Esophagus squamous epithelium (tissue), 5 donors: ENCODE measurements around the gene IGFBP4. TPM values are rescaled to one million over a fixed set of nuclear protein-coding genes. Genes with fewer than 3 reads are reported as not detected.

ENCODE experiments used
- DNase-seq: peaks from one replicate; lab custom pipeline; 2025; lab: John Stamatoyannopoulos, UW
- H3K27ac ChIP-seq, 4 donors: fragments of 200-600 bp; sonication (generic); one replicate each; pipeline ENCODE4 v1.5.1; 2016 to 2019; ENCODE audit warnings: mild to moderate bottlenecking in 1 of 4
- H3K27me3 ChIP-seq, 4 donors: fragments of 200-600 bp; sonication (generic); 1 replicate in 3 of 4; 2 replicates in 1 of 4; pipeline versions ENCODE4 v1.5.1 to v1.6.0; 2017 to 2021; ENCODE audit warnings: antibody characterized with exemption in 1 of 4
- H3K36me3 ChIP-seq, 3 donors: fragments of 200-600 bp; sonication (generic); one replicate each; pipeline ENCODE4 v1.5.1; 2016 to 2019
- H3K4me1 ChIP-seq, 3 donors: fragments of 200-600 bp; sonication (generic); one replicate each; pipeline ENCODE4 v1.5.1; 2017 to 2019
- H3K4me3 ChIP-seq, 4 donors: fragments of 200-600 bp; sonication (generic); 1 replicate in 3 of 4; 2 replicates in 1 of 4; pipeline ENCODE4 v1.5.1; 2016 to 2019; ENCODE audit warnings: mild to moderate bottlenecking in 2 of 4, moderate library complexity in 1 of 4
- H3K9me3 ChIP-seq, 3 donors: fragments of 200-600 bp; sonication (generic); one replicate each; pipeline ENCODE4 v1.5.1; 2016 to 2019
- CTCF ChIP-seq, 6 experiments: fragments of 450-650 bp in 4 of 6; fragments of 200-600 bp in 2 of 6; sonication (generic) in 2 of 6; IDR thresholded peaks; one replicate each; pipeline ENCODE4 v1.5.1; 2016 to 2019; ENCODE audit warnings: antibody characterized with exemption in 6 of 6, mild to moderate bottlenecking in 4 of 6, moderate library complexity in 4 of 6
- POLR2A ChIP-seq, 4 donors: fragments of 450-650 bp; IDR thresholded peaks; one replicate each; pipeline ENCODE4 v1.6.1; 2017; ENCODE audit warnings: antibody characterized with exemption in 4 of 4, mild to moderate bottlenecking in 4 of 4, moderate library complexity in 3 of 4
- WGBS, 2 donors: methylation state at CpG; one replicate each; pipeline ENCODE4 v1.1.5; 2018; 5-methylcytosine and 5-hydroxymethylcytosine counted together
- intact Hi-C: fragments of 100-400 bp; cut with DNase I; formaldehyde crosslinking; loops from one replicate; pipeline ENCODE4 v1.15.0; 2022
- total RNA-seq, 4 donors: library from RNA; depleted of rRNA; stranded (reverse); fragments of >200 nt; gene quantifications; one replicate each; pipeline ENCODE4 v1.1.0, GENCODE V29; 2016
- donor health status: DM: yes; HTN: yes; CAD: no.

IGFBP4 gene
- total RNA-seq, 4 donors from 2014 or later, result 27.1 to 154 (median 73.0) TPM

- WGBS, 2 donors, result 35 to 78% methylated on average over 3 to 7 of the region's 7 CpGs
- TF ChIP-seq CTCF (IDR thresholded peaks at IDR 0.05) (peak in 1 of 6 experiments; percentile 5), POLR2A (IDR thresholded peaks at IDR 0.05) (peak in 3 of 4 donors; percentile 80 to 86 (median 82))
These were observed 58.3 kb downstream of the IGFBP4 start, which contains the start of gene TNS4 for GRCh38 chr17:40501499-40501911. Gene TNS4 (minus strand): TSS chr17:40501623. CDS start chr17:40496425, 5,198 bp downstream.

GRCh38 chr17:40502716-40503115 lies 59.5 kb downstream of the IGFBP4 start:
- peaks cover 3 to 37% (median 14%) of the 10 kb centered on the region in 3 donors for H3K4me1 ChIP-seq
- TF ChIP-seq CTCF (IDR thresholded peaks at IDR 0.05) (no peak), POLR2A (IDR thresholded peaks at IDR 0.05) (no peak)
- H3K27ac ChIP-seq, result no peak overlapping the region
- H3K27me3 ChIP-seq, result no peaks in the 10 kb centered on the region
- H3K36me3 ChIP-seq, result no peaks in the 10 kb centered on the region
- H3K9me3 ChIP-seq, result no peaks in the 10 kb centered on the region
- 92 to 97% methylated on average over 5 of the region's 5 CpGs for WGBS, 2 donors
- intact Hi-C loops, result no loop called here
- no peak for DNase-seq
- H3K4me3 ChIP-seq, result no peak overlapping the region

More at GRCh38 chr17:40501499-40501911, 58.3 kb downstream of the IGFBP4 start, which contains the start of gene TNS4:
- intact Hi-C loops, result no loop called here
- peaks cover 3 to 49% (median 14%) of the 10 kb centered on the region in 3 donors for H3K4me1 ChIP-seq
- H3K27ac ChIP-seq, result peak within 1 kb of the TSS; percentile 90 to 92 (median 92)
- no peaks in the 10 kb centered on the region for H3K9me3 ChIP-seq
- H3K4me3 ChIP-seq, result peak within 1 kb of the TSS; percentile 52 to 67 (median 60)
- peaks cover 0 to 6% (median 0%) of the 10 kb centered on the region in 3 donors for H3K36me3 ChIP-seq
- no peak for DNase-seq
- no peaks in the 10 kb centered on the region for H3K27me3 ChIP-seq

- TF ChIP-seq POLR2A (IDR thresholded peaks at IDR 0.05) (no peak), CTCF (IDR thresholded peaks at IDR 0.05) (no peak)
- no peak overlapping the region for H3K4me3 ChIP-seq
- H3K27ac ChIP-seq, result no peak overlapping the region
- no peaks in the 10 kb centered on the region for H3K36me3 ChIP-seq
- 95 to 97% methylated on average over 2 of the region's 2 CpGs for WGBS, 2 donors
- intact Hi-C loops, result no loop called here
- DNase-seq, result no peak
- H3K27me3 ChIP-seq, result no peaks in the 10 kb centered on the region
- no peaks in the 10 kb centered on the region for H3K9me3 ChIP-seq
- H3K4me1 ChIP-seq, result peaks cover 3 to 32% (median 14%) of the 10 kb centered on the region in 3 donors
These were observed 59.9 kb downstream of the IGFBP4 start for GRCh38 chr17:40503154-40503553.

GRCh38 chr17:40506786-40507185 lies 63.5 kb downstream of the IGFBP4 start:
- H3K9me3 ChIP-seq, result no peaks in the 10 kb centered on the region
- no peaks in the 10 kb centered on the region for H3K36me3 ChIP-seq
- no peak overlapping the region for H3K4me3 ChIP-seq
- TF ChIP-seq CTCF (IDR thresholded peaks at IDR 0.05), result no peak
- intact Hi-C loops, result no loop called here
- H3K27ac ChIP-seq, result no peak overlapping the region
- 91 to 100% methylated on average over 5 of the region's 5 CpGs for WGBS, 2 donors
- H3K4me1 ChIP-seq, result peaks cover 0 to 26% (median 11%) of the 10 kb centered on the region in 3 donors
- no peak for DNase-seq
- no peaks in the 10 kb centered on the region for H3K27me3 ChIP-seq

Other genes starting within 250 kb of the IGFBP4 start
- gene WIPF2, start 224.1 kb upstream of the IGFBP4 start, total RNA-seq, result 10 to 100 TPM in 3 of 4 donors, 1 to 10 TPM in 1; 9.8 to 13.8 (median 11.2) TPM
- gene CDC6, start 155.6 kb upstream of the IGFBP4 start, total RNA-seq, result 10 to 100 TPM in 2 of 4 donors, 1 to 10 TPM in 2; 2.9 to 17.8 (median 9.8) TPM
- 10 to 100 TPM in 2 of 4 donors, 1 to 10 TPM in 2; 6.7 to 14.2 (median 10.8) TPM for gene RARA, start 134.3 kb upstream of the IGFBP4 start, total RNA-seq
- 1 to 10 TPM in 1 of 4 donors, under 1 TPM in 2, not detected in 1; 0.38 to 1.7 (median 0.47) TPM for gene GJD3, start 78.7 kb upstream of the IGFBP4 start, total RNA-seq
- gene TOP2A, start 25.6 kb upstream of the IGFBP4 start, total RNA-seq, result 10 to 100 TPM; 24.9 to 87.1 (median 50.6) TPM
- gene TNS4, start 58.2 kb downstream of the IGFBP4 start, total RNA-seq, result 100 to 1,000 TPM in 1 of 4 donors, 10 to 100 TPM in 3; 34.6 to 104 (median 71.1) TPM
- under 1 TPM in 3 of 4 donors, not detected in 1; 0.12 to 0.95 (median 0.53) TPM for gene CCR7, start 122.0 kb downstream of the IGFBP4 start, total RNA-seq
- 10 to 100 TPM; 47.2 to 89.3 (median 62.5) TPM for gene SMARCE1, start 204.4 kb downstream of the IGFBP4 start, total RNA-seq
- 1 to 10 TPM in 2 of 4 donors, under 1 TPM in 1, not detected in 1; 0.79 to 1.8 (median 1.3) TPM for gene KRT222, start 221.7 kb downstream of the IGFBP4 start, total RNA-seq